Fibroblast of upper back skin (primary cell): ENCODE results near the gene GPX4.

ENCODE experiments used
- DNase-seq: peaks from one replicate; pipeline ENCODE4 v3.0.0-alpha.2; 2013

Gene GPX4

DNA sequence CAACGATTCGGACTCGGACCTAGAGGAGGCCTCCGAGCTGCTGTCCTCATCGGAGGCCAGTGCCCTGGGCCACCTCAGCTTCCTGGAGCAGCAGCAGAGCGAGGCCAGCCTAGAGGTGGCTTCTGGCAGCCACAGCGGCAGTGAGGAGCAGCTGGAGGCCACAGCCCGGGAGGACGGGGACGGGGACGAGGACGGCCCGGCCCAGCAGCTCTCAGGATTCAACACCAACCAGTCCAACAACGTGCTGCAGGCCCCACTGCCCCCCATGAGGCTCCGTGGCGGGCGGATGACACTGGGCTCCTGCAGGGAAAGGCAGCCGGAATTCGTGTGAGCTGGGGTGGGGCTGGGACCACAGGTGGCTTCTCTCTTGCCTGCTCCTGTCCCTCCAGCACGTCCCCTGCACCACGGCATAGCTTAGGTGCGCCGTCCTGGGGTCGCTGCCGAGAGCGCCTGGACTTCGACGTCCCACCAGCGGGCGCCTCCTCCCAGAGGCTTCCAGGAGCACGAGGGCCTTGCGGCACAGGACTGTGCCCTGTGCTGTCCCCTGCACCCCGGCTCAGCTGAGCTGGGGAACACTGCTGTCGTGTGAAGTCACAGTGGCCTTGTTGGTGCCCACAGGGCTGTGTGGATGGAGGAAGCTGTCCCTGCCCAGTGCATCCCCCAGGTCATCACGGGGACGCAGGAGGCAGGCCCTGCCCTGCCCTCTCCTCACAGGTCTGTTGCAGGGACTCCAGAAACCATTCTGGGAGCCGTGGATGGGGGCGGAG is 17.9 kb upstream of the GPX4 start:
- no peak for DNase-seq

DNA sequence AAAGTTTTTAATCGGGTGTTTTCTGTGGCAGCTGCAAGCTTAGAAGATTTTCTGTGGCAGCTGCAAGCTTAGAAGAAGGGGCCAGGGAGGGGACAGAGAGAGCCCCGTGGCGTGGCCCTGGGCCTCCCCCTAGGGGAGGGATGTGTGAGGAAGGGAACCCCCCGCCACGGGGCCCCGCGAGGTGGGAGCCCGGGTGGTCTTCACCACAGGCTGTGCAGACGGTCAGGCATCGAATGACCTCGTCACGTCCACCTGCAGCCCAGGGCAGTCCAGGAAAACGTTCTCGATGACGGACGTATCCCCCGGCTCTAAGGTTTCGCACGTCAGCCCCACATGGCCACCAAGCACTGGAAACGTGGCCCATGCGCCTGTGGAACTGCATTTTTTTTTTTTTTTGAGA is 17.2 kb upstream of the GPX4 start:
- no peak for DNase-seq

DNA sequence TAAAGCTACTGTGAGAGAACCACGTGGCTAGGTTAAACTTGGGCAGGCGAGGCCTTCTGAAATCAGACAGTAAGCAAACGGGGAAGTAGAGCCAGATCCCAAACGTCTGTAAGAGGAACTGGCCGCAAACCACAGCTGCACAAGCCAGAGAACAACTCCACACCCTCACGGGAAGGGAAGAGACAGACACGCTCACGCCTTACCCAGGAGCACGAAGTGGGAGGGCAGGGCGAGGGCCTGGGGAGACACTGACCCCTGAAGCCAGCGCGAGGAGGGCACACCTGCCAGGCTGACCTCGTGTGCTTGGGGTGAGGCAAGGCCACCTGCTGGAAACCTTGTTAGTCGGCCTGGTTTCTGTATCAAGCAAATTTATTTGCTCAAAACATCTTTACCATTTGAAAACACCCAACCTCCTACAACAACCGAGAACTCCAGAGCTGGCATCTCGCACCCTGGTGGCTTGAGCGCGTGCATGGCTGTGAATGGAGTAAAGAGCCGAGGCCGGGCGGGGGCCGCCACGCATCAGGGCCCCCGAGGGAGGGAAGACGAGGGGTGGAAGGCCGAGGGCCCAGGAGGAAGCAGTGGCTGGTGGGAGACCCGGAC is 15.9 kb upstream of the GPX4 start:
- DNase-seq, result no peak

DNA sequence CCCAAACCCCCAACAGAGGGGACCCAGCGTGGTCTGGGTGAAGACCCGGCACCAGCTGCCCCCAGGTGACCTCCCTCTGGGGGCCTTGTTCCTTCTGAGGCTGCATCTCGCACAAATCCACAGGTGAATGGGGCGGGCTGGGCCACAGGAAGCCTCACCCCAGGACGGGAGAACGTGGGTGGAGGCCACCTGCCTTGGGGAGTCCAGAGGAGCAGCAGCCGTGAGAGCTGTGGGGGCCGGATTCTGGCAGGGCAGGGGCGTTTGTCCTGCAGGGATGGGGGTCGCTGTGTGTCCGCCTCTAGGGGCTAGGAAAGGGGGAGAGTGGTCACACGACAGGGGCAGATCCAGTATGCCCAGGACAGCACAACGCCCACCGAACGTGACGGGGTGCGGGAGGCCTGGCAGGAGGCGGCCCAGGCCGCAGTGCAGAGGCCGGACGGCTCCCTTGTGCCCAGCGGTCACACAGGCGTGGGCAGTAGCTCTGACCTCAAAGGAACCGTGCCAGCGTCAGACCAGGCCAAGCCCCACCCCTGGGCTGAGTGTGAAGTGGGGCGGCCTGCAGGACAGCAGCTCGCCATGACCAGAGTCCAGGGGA is 15.3 kb upstream of the GPX4 start:
- DNase-seq, result no peak

DNA sequence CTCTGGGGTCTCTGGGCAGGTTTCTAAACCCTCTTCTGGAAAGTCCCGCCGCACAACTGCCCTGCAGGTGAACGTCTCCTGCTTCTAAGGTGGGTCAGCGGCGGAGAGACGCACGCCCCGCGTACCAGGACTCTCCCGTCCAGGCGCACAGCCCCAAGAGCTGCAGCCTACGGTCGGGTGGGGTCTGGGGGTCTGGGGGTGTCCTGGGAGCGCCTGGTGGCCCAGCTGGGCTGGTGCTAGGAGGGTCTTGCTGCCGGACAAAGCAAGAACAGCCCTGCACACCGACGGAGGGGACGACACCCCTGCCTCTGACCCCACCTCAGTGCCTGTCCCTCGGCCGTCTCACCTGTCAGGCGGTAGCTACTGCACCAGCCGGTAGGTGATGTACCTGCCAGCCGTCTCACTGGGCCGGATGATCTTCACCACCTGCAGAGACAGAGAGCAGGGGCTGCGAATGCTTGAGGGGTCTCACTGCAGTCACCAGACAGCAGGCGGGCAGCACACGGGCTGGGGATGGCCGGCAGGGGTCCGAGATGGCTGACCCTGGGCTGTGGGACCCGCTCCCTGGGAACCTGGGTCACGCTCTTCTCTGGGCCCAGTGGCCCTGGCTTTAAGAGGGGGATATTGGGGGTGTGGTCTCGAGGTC is 14.5 kb upstream of the GPX4 start:
- DNase-seq, result no peak

DNA sequence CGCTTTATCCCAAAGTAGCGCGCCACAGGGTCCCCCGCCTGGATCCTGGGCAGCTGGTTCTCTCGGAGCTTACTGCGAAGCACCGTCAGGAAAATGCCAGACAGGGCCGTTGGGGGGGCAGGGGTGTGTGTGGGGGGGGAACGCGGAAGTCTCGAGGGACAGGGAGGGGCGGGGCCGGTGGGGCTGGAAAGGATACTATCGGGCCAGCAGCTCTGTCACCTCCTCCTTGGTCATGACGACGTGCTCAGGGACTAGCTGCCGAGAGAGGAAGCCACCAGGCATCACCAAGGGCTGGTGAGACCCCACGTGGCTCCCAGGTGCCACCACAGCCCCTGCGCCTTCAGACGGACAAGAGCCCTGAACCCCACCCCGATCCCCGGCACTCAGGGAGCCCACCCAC is 13.9 kb upstream of the GPX4 start:
- DNase-seq, result no peak

DNA sequence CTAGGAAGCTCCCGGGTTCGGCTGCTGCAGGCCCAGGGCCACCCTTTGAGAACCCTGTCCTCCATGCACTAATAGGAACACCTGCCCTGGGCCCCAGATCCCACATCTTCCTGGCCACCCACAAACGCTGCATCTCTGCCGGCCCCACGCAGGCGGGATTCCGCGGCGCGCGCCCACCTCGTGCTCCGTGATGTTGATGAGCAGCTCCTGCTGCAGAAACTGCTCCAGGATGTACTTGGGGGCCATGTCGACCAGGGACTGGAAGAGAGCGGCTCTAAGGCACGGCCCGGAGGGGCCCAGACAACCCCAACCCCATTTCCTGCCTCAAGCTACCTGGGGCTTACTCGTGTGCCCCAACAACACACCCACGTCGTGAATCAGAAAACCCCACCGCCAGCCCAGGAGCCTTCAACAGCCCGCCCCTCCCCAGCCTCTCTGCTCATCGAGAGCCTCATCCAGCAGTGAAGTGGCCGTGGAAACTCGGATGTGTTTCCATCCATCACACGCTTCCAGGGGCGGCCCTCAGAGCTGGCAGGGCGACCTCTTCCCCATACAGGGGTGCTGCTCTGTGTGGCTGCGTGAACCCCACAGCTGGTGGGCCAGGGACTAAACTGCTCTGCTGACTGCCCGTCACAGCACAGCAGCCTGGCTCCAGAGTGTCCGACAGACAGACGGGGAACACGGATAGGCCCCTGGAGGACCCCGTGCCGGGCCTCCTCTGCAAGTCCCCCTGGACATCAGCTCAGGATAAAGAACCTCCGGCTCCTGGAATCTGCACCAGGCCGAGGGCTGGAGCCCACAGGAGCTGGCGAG is 12.9 kb upstream of the GPX4 start:
- no peak for DNase-seq

DNA sequence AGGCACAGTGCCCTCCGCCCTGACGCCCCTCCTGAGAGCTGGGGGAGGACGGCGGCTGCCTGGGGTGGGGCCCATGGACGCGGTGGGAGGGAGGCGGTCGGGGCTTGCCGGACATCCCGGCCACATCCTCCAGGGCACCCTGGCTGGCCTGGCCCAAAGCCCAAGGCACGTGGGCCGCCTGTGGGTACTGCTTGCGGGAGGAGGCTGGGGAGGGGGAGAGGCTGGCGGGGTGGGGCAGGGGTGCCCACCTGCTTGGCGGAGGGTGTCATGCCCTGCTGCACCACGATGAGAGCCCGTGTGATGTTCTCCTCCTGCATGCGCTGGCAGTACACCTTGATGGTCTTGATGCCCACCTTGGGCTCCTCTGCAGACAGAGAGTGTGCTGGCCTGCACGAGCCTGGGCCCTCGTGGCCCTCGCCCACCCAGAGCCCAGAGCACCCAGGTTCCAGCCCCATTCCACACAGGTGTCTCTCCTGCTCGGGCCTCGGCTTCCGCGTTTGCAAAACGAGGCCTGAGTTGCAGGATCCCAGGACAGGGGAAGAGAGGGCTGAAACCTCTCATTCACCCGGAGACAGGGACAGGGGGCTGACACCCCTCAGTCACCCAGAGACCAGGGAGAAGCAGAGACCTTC is 12.1 kb upstream of the GPX4 start:
- no peak for DNase-seq

DNA sequence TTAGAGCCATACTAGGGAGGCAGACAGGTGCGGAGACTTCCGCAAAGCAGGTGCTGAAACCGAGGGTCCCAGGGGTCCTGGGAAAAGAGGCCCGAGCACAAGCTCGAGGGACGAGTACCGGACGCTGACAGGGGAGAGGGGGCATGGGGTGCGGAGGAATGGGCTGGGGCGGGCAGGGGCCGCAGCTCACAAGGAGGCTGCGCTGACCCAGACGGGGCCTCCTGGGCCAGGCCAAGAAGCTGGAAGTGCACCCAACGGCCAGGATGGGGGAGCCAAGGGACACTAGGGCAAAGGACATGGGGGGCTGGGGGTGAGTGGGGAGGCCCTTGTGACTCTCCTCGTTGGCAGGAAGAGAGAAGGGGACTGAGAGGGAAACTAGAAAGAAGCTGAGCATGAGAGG is 10.5 kb upstream of the GPX4 start:
- no peak for DNase-seq

DNA sequence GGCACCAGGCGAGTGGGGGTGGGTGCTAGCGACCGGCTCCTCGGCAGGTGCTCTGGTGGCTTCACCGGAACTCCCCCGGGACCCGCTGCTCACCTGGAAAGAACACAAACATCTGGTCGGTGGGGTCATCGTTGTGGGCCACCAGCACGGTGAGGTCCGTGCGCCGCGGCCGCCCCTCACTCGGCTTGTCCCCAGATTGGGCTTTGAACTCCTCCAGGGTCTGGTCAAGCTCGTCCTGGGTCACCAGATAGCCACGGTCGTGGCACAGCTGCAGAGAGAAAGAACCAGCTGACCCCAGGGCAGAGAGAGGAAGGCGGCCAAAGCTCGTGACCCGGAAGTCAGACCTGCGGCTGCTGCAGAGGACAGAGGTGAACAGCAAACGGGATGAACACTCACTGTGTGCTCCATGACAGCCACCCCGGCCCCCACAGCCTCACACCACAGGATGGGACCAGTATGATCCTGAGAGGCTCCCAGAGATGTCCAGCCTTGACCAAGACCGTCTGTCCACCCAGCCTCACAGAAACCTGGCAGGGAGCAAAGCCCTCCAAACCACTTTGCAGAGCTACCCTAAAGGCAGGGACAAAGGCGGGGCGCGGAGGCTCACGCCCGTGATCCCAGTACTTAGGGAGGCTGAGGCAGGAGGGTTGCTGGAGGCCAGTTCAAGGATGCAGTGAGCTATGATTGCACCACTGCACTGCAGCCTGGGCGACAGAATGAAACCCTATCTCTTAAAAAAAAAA is 9.8 kb upstream of the GPX4 start:
- no peak for DNase-seq

DNA sequence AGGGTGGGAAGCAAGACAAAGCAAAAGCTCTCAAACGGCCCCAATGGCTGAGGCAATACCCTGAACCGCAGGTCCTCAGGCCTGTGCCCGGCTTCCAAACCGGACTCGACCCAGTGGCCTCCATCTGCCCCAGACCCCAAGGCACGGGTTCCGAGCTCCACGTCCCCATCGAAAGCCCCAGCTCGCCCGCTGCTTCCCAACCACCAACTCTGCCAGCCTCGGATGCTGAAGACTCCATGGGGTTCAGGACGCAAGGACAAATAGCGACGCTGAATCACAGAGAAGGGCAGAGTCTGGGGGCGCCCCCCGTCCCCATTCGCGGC is 9.2 kb upstream of the GPX4 start:
- DNase-seq, result no peak

DNA sequence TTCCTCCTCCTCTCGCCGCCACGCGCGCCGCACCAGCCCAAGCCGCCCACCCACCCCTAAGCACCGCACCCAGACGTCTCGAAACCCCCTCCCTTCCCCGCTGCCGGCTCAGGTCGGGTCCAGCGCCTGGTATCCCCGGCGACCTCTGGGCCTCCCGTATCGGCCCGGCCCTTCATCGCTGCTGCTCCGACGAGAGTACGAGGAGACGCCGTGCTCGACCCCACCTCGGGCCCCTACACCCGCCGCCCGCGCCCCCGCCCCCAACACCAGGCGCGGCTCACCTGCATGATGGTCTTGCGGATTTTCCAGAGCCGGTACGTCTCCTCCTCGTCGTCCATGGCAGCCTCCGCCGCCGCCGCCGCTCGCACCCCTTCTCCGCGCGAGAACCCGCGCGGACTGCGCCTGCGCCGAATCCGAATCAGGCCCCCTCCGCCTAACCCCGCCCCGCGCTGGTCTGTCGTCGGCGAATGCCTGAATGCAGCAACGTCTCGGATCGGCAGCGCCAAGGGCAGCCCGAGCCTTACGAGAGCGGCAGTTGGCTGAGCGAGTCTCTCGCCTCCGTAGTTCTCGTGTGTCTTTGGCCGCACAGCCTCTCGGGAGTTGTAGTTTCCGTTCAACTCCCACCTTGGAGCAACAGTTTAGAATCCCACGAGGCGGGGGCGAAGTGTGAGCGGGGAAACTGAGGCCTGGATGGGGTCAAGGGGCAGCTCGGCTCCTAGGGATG is 8.7 kb upstream of the GPX4 start, which contains the start of gene POLR2E:
TSS of gene POLR2E (minus strand) at position 398 of the 724 bp plus-strand sequence. CDS start at position 338, 60 bp downstream.
- DNase-seq, result peak; percentile 98

DNA sequence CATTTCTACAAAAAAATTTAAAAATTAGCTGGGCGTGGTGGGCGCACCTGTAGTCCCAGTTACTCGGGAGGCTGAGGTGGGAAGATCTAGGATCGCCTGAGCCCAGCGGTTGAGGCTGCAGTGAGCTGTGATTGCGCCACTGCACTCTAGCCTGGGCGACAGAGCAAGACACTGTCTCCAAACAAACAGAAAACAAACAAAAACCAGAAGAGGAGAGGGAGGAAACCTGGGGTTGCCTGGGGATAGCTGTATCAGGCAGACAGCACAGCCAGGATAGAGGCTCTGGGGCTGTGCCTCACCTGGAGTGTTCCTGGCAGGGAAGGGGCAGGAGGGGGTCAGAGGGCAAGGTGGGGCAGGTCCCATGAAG is 6.0 kb upstream of the GPX4 start:
- no peak for DNase-seq

DNA sequence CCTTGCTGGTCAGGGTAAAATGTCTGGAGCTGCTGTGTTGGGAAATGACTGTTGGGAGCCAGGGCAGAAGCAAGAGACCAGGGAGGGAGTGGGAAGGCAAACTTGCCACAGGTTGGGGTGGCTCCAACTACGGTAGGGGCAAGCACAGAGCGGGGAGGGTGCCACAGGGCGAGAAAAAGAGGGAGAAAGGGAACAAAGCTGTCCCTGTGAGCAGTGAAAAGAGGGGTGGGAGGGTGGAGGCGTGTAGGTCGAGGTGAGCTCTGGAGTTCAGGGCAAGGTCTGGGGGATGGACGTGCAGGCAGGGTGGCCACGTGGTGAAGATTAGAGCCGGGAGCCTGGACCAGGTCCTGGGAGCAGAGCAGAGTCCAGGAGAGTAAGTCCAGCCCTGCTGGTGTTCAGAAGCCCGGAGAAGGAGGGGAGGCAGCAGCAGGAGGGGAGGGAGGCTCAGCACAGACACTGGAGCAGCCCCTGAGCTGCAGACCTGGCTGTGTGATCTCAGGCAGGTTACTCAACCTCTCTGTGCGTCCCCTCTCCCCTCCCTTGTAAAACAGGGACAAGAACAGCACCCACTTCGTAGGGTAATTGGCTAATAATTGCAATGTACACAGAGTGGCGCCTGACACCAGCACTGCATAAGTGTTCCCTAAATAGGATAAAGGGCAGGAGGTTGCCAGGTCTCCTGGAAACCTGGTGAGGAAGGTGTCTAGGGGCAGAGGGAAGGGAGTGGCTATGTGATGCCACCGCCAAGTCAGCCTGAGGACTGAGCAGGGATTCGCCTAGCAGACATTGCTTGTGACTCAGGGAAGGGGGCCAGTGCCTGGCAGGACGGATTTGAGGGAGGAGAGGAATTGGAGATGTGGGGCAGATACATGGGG is 5.4 kb upstream of the GPX4 start:
- no peak for DNase-seq

DNA sequence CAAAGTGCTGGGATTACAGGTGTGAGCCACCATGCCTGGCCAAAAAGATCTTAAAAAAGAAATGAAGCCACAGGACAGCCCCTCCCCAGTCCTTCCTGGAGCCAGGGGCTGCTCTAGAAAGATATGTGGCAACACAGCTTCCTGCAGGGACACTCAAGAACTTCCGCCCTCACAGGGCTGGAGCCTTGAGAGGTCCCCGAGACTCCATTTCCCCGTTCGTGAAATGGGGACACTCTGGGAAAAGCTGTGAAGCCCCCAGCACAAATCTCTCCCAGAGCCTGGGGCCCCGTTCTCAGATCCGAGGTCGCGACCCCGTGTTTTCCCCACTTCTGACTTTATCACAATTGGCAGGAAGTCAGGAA is 2.5 kb upstream of the GPX4 start:
- no peak for DNase-seq

DNA sequence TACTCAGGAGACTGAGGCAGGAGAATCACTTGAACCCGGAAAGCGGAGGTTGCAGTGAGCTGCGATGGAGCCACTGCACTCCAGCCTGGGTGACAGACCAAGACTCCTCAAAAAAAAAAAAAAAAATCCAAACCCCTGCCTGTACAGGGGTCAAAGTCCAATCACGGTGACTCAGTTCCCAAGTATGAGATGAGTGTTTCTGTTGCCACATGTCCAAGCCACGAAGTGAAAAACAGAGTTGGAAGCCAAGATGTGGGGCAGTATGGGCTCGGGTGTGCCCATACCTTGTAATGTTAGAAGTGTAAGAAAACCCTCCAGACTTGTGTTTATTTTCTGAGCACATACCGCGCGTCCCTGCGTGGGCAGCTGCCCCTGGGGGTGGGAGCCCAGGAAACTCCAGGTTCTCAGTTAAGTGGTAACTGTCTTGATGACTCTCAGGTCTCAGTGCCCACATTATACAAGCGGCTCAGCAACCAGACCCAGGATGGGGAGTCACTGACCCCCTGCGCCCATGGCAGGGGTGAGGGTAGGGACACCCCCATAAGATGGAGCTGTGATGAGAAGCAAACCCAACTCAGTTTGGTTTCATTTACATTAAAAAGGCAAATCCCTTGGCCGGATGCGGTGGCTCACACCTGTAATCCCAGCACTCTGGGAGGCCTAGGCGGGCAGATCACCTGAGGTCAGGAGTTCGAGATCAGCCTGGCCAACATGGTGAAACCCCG is 1.2 kb upstream of the GPX4 start:
- DNase-seq, result peak; percentile 99

DNA sequence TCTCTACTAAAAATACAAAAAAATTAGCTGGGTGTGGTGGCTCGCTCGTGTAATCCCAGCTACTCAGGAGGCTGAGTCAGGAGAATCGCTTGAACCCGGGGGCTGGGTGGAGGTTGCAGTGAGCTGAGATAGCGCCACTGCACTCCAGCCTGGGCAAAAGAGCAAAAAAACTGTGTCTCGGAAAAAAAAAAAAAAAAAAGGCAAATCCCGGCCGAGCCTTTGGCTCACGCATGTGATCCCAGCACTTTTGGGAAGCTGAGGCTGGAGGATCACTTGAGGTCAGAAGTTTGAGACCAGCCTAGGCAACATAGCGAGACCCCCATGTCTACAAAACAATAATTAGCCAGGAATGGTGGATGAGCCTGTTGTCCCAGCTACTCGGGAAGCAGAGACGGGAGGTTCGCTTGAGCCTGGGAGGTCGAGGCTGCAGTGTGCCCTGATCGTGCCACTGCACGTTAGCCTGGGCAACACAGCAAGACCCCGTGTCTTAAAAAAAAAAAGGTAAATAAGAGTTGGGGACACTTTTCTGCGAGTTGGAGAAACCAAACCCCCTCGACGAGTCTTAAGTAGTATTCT is 574 bp upstream of the GPX4 start:
- peak; percentile 26 for DNase-seq

DNA sequence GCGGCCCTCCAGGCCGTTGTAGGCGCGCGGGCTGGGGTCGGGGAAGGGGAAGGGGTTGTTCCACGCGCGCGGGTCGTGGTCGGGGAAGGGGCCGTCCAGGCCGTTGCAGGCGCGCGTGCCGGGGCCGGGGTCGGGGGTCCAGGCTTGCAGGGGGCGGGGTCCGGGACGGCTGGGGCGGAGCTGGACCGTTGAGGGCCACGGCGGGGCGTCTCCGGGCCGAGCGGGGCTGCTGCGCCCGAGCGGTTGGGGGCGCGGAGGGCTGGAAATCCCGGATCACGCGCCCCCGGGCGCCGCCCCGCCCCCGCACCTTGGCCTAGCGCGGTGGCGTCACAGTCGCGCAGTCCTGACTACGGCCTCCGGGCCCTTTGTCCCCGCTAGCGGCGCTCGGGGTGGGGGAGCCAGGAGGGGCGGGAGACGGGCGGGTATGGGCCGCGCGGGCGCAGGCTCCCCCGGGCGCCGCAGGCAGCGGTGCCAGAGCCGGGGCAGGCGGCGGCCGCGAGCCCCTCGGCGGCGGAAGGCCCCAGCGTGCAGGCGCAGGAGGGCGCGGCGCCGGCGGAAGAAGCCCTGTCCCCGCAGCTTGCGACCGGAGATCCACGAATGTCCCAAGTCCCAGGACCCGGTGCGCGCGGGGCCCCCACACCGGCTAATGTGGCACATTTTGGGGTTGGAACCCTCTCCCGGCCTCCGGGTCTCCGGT is 665 bp downstream of the GPX4 start:
- DNase-seq, result peak; percentile 50
